ENCODE measurements around the gene MAP3K2. TPM values are rescaled to one million over a fixed set of nuclear protein-coding genes. Genes with fewer than 3 reads are reported as not detected.

Gene MAP3K2
- total and polyA plus RNA-seq, 8 donors = 24.3 to 84.9 (median 27.3) TPM

- ATAC-seq (no peak), DNase-seq (no peak)
- Histone ChIP-seq H3K4me3 (no peak overlapping the region), H3K9me3 (no peaks in the 10 kb centered on the region), H3K27ac (no peak overlapping the region), H3K36me3 (peaks cover 0 to 90% of the 10 kb centered on the region in 2 donors), H3K4me1 (no peaks in the 10 kb centered on the region), H3K27me3 (no peaks in the 10 kb centered on the region)
- TF ChIP-seq CTCF (IDR thresholded peaks at IDR 0.05) = no peak
- intact Hi-C loops (cut with DNase I) = no loop called here
Measured at GRCh38 chr2:127326289-127326945, 61.4 kb downstream of the MAP3K2 start.

- TF ChIP-seq CTCF (IDR thresholded peaks at IDR 0.05) = peak; percentile 35 to 41
- H3K4me1 ChIP-seq = no peaks in the 10 kb centered on the region
- ATAC-seq (peak; percentile 69), DNase-seq (peak in 2 of 4 donors; percentile 36 to 65)
- H3K36me3 ChIP-seq = peaks cover 0 to 94% of the 10 kb centered on the region in 2 donors
- no peak overlapping the region for H3K27ac ChIP-seq
- no peak overlapping the region for H3K4me3 ChIP-seq
- no peaks in the 10 kb centered on the region for H3K9me3 ChIP-seq
- intact Hi-C loops (cut with DNase I) = no loop called here
- no peaks in the 10 kb centered on the region for H3K27me3 ChIP-seq
Measured at GRCh38 chr2:127324635-127325034, 63.1 kb downstream of the MAP3K2 start.

GRCh38 chr2:127321303-127321702 is 66.5 kb downstream of the MAP3K2 start:
- intact Hi-C loops (cut with DNase I) = no loop called here
- no peaks in the 10 kb centered on the region for H3K27me3 ChIP-seq
- DNase-seq (no peak), ATAC-seq (no peak)
- no peaks in the 10 kb centered on the region for H3K4me1 ChIP-seq
- peaks cover 0 to 98% of the 10 kb centered on the region in 2 donors for H3K36me3 ChIP-seq
- TF ChIP-seq CTCF (IDR thresholded peaks at IDR 0.05) = no peak
- no peaks in the 10 kb centered on the region for H3K9me3 ChIP-seq
- no peak overlapping the region for H3K4me3 ChIP-seq
- no peak overlapping the region for H3K27ac ChIP-seq

- intact Hi-C loops (cut with DNase I) = no loop called here
- DNase-seq (no peak), ATAC-seq (no peak)
- H3K36me3 ChIP-seq = peaks cover 0 to 98% of the 10 kb centered on the region in 2 donors
- H3K9me3 ChIP-seq = no peaks in the 10 kb centered on the region
- no peaks in the 10 kb centered on the region for H3K27me3 ChIP-seq
- no peak overlapping the region for H3K27ac ChIP-seq
- no peaks in the 10 kb centered on the region for H3K4me1 ChIP-seq
- H3K4me3 ChIP-seq = no peak overlapping the region
- no peak for TF ChIP-seq CTCF (IDR thresholded peaks at IDR 0.05)
Measured at GRCh38 chr2:127320586-127321275, 67.0 kb downstream of the MAP3K2 start.

- Histone ChIP-seq H3K27me3 (no peaks in the 10 kb centered on the region), H3K4me3 (no peak overlapping the region), H3K9me3 (no peaks in the 10 kb centered on the region), H3K4me1 (no peaks in the 10 kb centered on the region), H3K27ac (no peak overlapping the region), H3K36me3 (peaks cover 0 to 98% of the 10 kb centered on the region in 2 donors)
- intact Hi-C loops (cut with DNase I) = no loop called here
- DNase-seq (no peak), ATAC-seq (no peak)
- no peak for TF ChIP-seq CTCF (IDR thresholded peaks at IDR 0.05)
Measured at GRCh38 chr2:127320067-127320466, 67.7 kb downstream of the MAP3K2 start.

All from left lung (tissue), 10 donors.